Upper lobe of left lung (tissue), 6 donors: ENCODE results near the gene KMT2D. TPM values are rescaled to one million over a fixed set of nuclear protein-coding genes. Genes with fewer than 3 reads are reported as not detected.

Source experiments
- ATAC-seq, 2 donors: fragments of 200-7000 bp; cut with Tn5 transposase; one replicate each; pipeline ENCODE4 v1.9.1; 2022; ENCODE audit warnings: mild to moderate bottlenecking in 2 of 2, moderate library complexity in 2 of 2; ENCODE audit not compliant: low FRiP score in 2 of 2
- DNase-seq, 2 donors: peaks; one replicate each; pipeline ENCODE4 v3.0.0-alpha.2; 2019 to 2020
- H3K27ac ChIP-seq, 4 donors: fragments of 200-600 bp; sonication (generic); one replicate each; pipeline ENCODE4 v1.5.1; 2016 to 2019
- H3K27me3 ChIP-seq, 4 donors: fragments of 200-600 bp; sonication (generic); one replicate each; pipeline ENCODE4 v1.5.1; 2017 to 2019
- H3K36me3 ChIP-seq, 4 donors: fragments of 200-600 bp; sonication (generic); one replicate each; pipeline ENCODE4 v1.5.1; 2016 to 2019
- H3K4me1 ChIP-seq, 4 donors: fragments of 200-600 bp; sonication (generic); one replicate each; pipeline ENCODE4 v1.5.1; 2018 to 2019
- H3K4me3 ChIP-seq, 4 donors: fragments of 200-600 bp; sonication (generic); one replicate each; pipeline ENCODE4 v1.5.1; 2017 to 2019; ENCODE audit warnings: mild to moderate bottlenecking in 2 of 4, moderate library complexity in 1 of 4
- H3K9me3 ChIP-seq, 4 donors: fragments of 200-600 bp; sonication (generic); one replicate each; pipeline ENCODE4 v1.5.1; 2018 to 2019
- CTCF ChIP-seq, 6 experiments: fragments of 450-650 bp in 4 of 6; fragments of 200-600 bp in 2 of 6; sonication (generic) in 2 of 6; IDR thresholded peaks; one replicate each; pipeline ENCODE4 v1.5.1; 2016 to 2019; ENCODE audit warnings: antibody characterized with exemption in 6 of 6
- EP300 ChIP-seq, 4 donors: sonication (generic); formaldehyde crosslinking; IDR thresholded peaks; one replicate each; pipeline ENCODE4 v1.5.1; 2017; ENCODE audit warnings: antibody characterized with exemption in 4 of 4, control low read depth in 2 of 4
- POLR2A ChIP-seq, 4 donors: fragments of 450-650 bp; IDR thresholded peaks; one replicate each; pipeline ENCODE4 v1.5.1; 2016 to 2017; ENCODE audit warnings: antibody characterized with exemption in 4 of 4, mild to moderate bottlenecking in 2 of 4
- POLR2AphosphoS5 ChIP-seq, 2 donors: sonication (generic); formaldehyde crosslinking; IDR thresholded peaks; one replicate each; pipeline ENCODE4 v1.5.1; 2017; ENCODE audit warnings: antibody characterized with exemption in 2 of 2
- WGBS, 2 donors: methylation state at CpG; one replicate each; pipeline ENCODE4 v1.1.5; 2017 to 2018; 5-methylcytosine and 5-hydroxymethylcytosine counted together
- total RNA-seq, 6 donors: library from RNA; depleted of rRNA in 4 of 6; stranded (reverse); fragments of >200 nt in 4 of 6; gene quantifications; one replicate each; pipeline versions ENCODE4 v1.1.0 to v1.2.1, GENCODE V29; 2016 to 2021
- donor health status: DM: no; HTN: no; CAD: no; lungs with moderate emphysema.
- donor health status: DM: no; HTN: yes; CAD: no; lungs with severe emphysema.

The KMT2D gene
- total RNA-seq, 6 donors from 2014 or later, result 91.5 to 250 (median 112) TPM

- no peak for TF ChIP-seq POLR2AphosphoS5 (IDR thresholded peaks at IDR 0.05)
- no peak for TF ChIP-seq EP300 (IDR thresholded peaks at IDR 0.05)
- no peak for TF ChIP-seq POLR2A (IDR thresholded peaks at IDR 0.05)
- no peak for TF ChIP-seq CTCF (IDR thresholded peaks at IDR 0.05)
- H3K4me3 ChIP-seq, result no peak overlapping the region
- peaks cover 53 to 100% (median 90%) of the 10 kb centered on the region in 4 donors for H3K36me3 ChIP-seq
- H3K9me3 ChIP-seq, result no peaks in the 10 kb centered on the region
- peaks cover 0 to 16% (median 7%) of the 10 kb centered on the region in 4 donors for H3K4me1 ChIP-seq
- ATAC-seq, result no peak
- H3K27me3 ChIP-seq, result no peaks in the 10 kb centered on the region
- no peak for DNase-seq
- 93% methylated on average over 8 to 10 of the region's 10 CpGs for WGBS, 2 donors
- no peak overlapping the region for H3K27ac ChIP-seq
Measured at GRCh38 chr12:49028666-49029275, 31.8 kb downstream of the KMT2D start.

GRCh38 chr12:49027846-49028555, 32.6 kb downstream of the KMT2D start:
- H3K4me1 ChIP-seq, result peaks cover 0 to 9% (median 2%) of the 10 kb centered on the region in 4 donors
- no peak overlapping the region for H3K27ac ChIP-seq
- no peak for TF ChIP-seq POLR2A (IDR thresholded peaks at IDR 0.05)
- TF ChIP-seq EP300 (IDR thresholded peaks at IDR 0.05), result no peak
- no peak for TF ChIP-seq CTCF (IDR thresholded peaks at IDR 0.05)
- TF ChIP-seq POLR2AphosphoS5 (IDR thresholded peaks at IDR 0.05), result no peak
- no peak for ATAC-seq
- H3K9me3 ChIP-seq, result no peaks in the 10 kb centered on the region
- H3K4me3 ChIP-seq, result no peak overlapping the region
- no peaks in the 10 kb centered on the region for H3K27me3 ChIP-seq
- 86% methylated on average over 7 to 9 of the region's 9 CpGs for WGBS, 2 donors
- DNase-seq, result no peak
- peaks cover 47 to 100% (median 88%) of the 10 kb centered on the region in 4 donors for H3K36me3 ChIP-seq

- Histone ChIP-seq H3K9me3 (no peaks in the 10 kb centered on the region), H3K4me1 (no peaks in the 10 kb centered on the region), H3K27ac (no peak overlapping the region), H3K27me3 (no peaks in the 10 kb centered on the region), H3K36me3 (peaks cover 47 to 100% (median 87%) of the 10 kb centered on the region in 4 donors), H3K4me3 (no peak overlapping the region)
- no peak for TF ChIP-seq CTCF (IDR thresholded peaks at IDR 0.05)
- no peak for TF ChIP-seq POLR2A (IDR thresholded peaks at IDR 0.05)
- TF ChIP-seq EP300 (IDR thresholded peaks at IDR 0.05), result no peak
- TF ChIP-seq POLR2AphosphoS5 (IDR thresholded peaks at IDR 0.05), result no peak
- DNase-seq (peak in 1 of 2 donors; percentile 61), ATAC-seq (no peak)
- WGBS, 2 donors, result 94 to 96% methylated on average over 13 to 26 of the region's 26 CpGs
Measured at GRCh38 chr12:49026678-49027480, 33.7 kb downstream of the KMT2D start.

- Histone ChIP-seq H3K27me3 (no peaks in the 10 kb centered on the region), H3K4me3 (no peak overlapping the region), H3K27ac (no peak overlapping the region), H3K36me3 (peaks cover 53 to 100% (median 87%) of the 10 kb centered on the region in 4 donors), H3K4me1 (no peaks in the 10 kb centered on the region), H3K9me3 (no peaks in the 10 kb centered on the region)
- ATAC-seq, result no peak
- TF ChIP-seq POLR2AphosphoS5 (IDR thresholded peaks at IDR 0.05) (no peak), CTCF (IDR thresholded peaks at IDR 0.05) (no peak), EP300 (IDR thresholded peaks at IDR 0.05) (no peak), POLR2A (IDR thresholded peaks at IDR 0.05) (no peak)
- DNase-seq, result peak in 1 of 2 donors; percentile 34
- WGBS, 2 donors, result 98% methylated on average over 11 to 21 of the region's 21 CpGs
Measured at GRCh38 chr12:49026101-49026500, 34.5 kb downstream of the KMT2D start.
